NCI-H2171 treated with DMSO at 0.1 percent for 48 hours (cell line): ENCODE results near the gene SPRR4.

Experiments
- DNase-seq: peaks from one replicate; lab custom pipeline; 2025; lab: John Stamatoyannopoulos, UW

The SPRR4 gene

GRCh38 chr1:152970495-152970894, at the start of gene SPRR4:
Gene SPRR4, plus strand, starts transcription at chr1:152970648. Its CDS starts 1,243 bp downstream, at chr1:152971891.
- no peak for DNase-seq

GRCh38 chr1:152924191-152924590, 46.3 kb upstream of the SPRR4 start:
- no peak for DNase-seq

- DNase-seq: no peak
These were observed 44.4 kb upstream of the SPRR4 start for GRCh38 chr1:152926091-152926490.

GRCh38 chr1:152928671-152929070, 41.8 kb upstream of the SPRR4 start:
- DNase-seq: no peak

GRCh38 chr1:152932170-152932811, 38.2 kb upstream of the SPRR4 start:
- DNase-seq: no peak

GRCh38 chr1:152933196-152933595, 37.3 kb upstream of the SPRR4 start:
- DNase-seq: no peak

GRCh38 chr1:152940614-152941013, 29.8 kb upstream of the SPRR4 start:
- no peak for DNase-seq

- DNase-seq: no peak
These were observed 29.3 kb upstream of the SPRR4 start for GRCh38 chr1:152941037-152941711.

GRCh38 chr1:152942161-152942560, 28.3 kb upstream of the SPRR4 start:
- DNase-seq: no peak

GRCh38 chr1:152946248-152946647, 24.2 kb upstream of the SPRR4 start:
- DNase-seq: no peak

- no peak for DNase-seq
These were observed 23.7 kb upstream of the SPRR4 start, which contains the start of gene SPRR5 for GRCh38 chr1:152946651-152947256. Gene SPRR5, plus strand, starts transcription at chr1:152947206. Its CDS starts 1,349 bp downstream, at chr1:152948555.

GRCh38 chr1:152951711-152952110, 18.7 kb upstream of the SPRR4 start:
- no peak for DNase-seq

- no peak for DNase-seq
These were observed 16.7 kb upstream of the SPRR4 start for GRCh38 chr1:152953761-152954160.

- DNase-seq: no peak
These were observed 16.0 kb upstream of the SPRR4 start for GRCh38 chr1:152954436-152954835.

- DNase-seq: no peak
These were observed 12.9 kb upstream of the SPRR4 start for GRCh38 chr1:152957561-152957960.

- no peak for DNase-seq
These were observed 11.2 kb upstream of the SPRR4 start for GRCh38 chr1:152959273-152959672.

GRCh38 chr1:152959801-152960451, 10.5 kb upstream of the SPRR4 start:
- DNase-seq: no peak

GRCh38 chr1:152960452-152961044, 9.9 kb upstream of the SPRR4 start:
- no peak for DNase-seq

- no peak for DNase-seq
These were observed 9.1 kb upstream of the SPRR4 start for GRCh38 chr1:152961226-152961891.

GRCh38 chr1:152962876-152963415, 7.5 kb upstream of the SPRR4 start:
- no peak for DNase-seq

- DNase-seq: no peak
These were observed 5.9 kb upstream of the SPRR4 start for GRCh38 chr1:152964536-152964935.
